Stimulated activated effector memory CD8-positive, alpha-beta T cell treated with anti-CD3 and anti-CD28 coated beads, Interleukin-12 subunit alpha, Interleukin-12 subunit beta, amount 100 ng/mL, for 72 hours (primary cell): ENCODE results near the gene OPN3.

Source experiments
- ATAC-seq: fragments of 150-1000 bp; cut with Tn5 transposase; 2 replicates; pipeline ENCODE4 v1.10.0; 2021
- DNase-seq, 2 donors: peaks; one replicate each; pipeline ENCODE4 v3.0.0; 2021 to 2022; ENCODE audit warnings: low spot score in 2 of 2
- H3K27ac Mint-ChIP-seq: one replicate; pipeline ENCODE4 v1.8.0; 2022; ENCODE audit warnings: mild to moderate bottlenecking, mixed read lengths
- H3K36me3 Mint-ChIP-seq: one replicate; pipeline ENCODE4 v1.8.0; 2022; ENCODE audit warnings: mild to moderate bottlenecking, mixed read lengths
- H3K4me1 Mint-ChIP-seq: one replicate; pipeline ENCODE4 v1.8.0; 2022; ENCODE audit warnings: mixed read lengths
- H3K4me3 Mint-ChIP-seq: one replicate; pipeline ENCODE4 v1.8.0; 2022; ENCODE audit warnings: mild to moderate bottlenecking, mixed read lengths
- H3K9me3 Mint-ChIP-seq: one replicate; pipeline ENCODE4 v1.8.0; 2022; ENCODE audit warnings: mixed read lengths

OPN3 gene

GRCh38 chr1:241615043-241615974 is 24.9 kb downstream of the OPN3 start:
- H3K27ac Mint-ChIP-seq = peak overlapping the region; percentile 4
- DNase-seq = no peak

GRCh38 chr1:241614572-241614971 is 25.6 kb downstream of the OPN3 start:
- no peaks in the 10 kb centered on the region for H3K9me3 Mint-ChIP-seq
- no peak for ATAC-seq
- peaks cover 22% of the 10 kb centered on the region for H3K4me1 Mint-ChIP-seq
- DNase-seq = no peak
- no peaks in the 10 kb centered on the region for H3K36me3 Mint-ChIP-seq
- no peak overlapping the region for H3K4me3 Mint-ChIP-seq
- peak overlapping the region; percentile 4 for H3K27ac Mint-ChIP-seq

More at GRCh38 chr1:241615043-241615974, 24.9 kb downstream of the OPN3 start:
- Mint-ChIP-seq H3K4me3 (no peak overlapping the region), H3K4me1 (peaks cover 22% of the 10 kb centered on the region), H3K36me3 (no peaks in the 10 kb centered on the region), H3K9me3 (no peaks in the 10 kb centered on the region)
- no peak for ATAC-seq

- ATAC-seq (peak; percentile 92), DNase-seq (no peak)
- H3K4me3 Mint-ChIP-seq = no peak overlapping the region
- peak overlapping the region; percentile 4 for H3K27ac Mint-ChIP-seq
- H3K36me3 Mint-ChIP-seq = no peaks in the 10 kb centered on the region
- peaks cover 22% of the 10 kb centered on the region for H3K4me1 Mint-ChIP-seq
- H3K9me3 Mint-ChIP-seq = no peaks in the 10 kb centered on the region
Observed at GRCh38 chr1:241614144-241614543, 26.0 kb downstream of the OPN3 start.

GRCh38 chr1:241612533-241613477 is 27.4 kb downstream of the OPN3 start:
- DNase-seq (no peak), ATAC-seq (no peak)
- peak overlapping the region; percentile 12 for H3K27ac Mint-ChIP-seq
- H3K36me3 Mint-ChIP-seq = no peaks in the 10 kb centered on the region
- no peaks in the 10 kb centered on the region for H3K9me3 Mint-ChIP-seq
- peak overlapping the region; percentile 4 for H3K4me3 Mint-ChIP-seq
- peaks cover 18% of the 10 kb centered on the region for H3K4me1 Mint-ChIP-seq

GRCh38 chr1:241611736-241612135 is 28.4 kb downstream of the OPN3 start:
- DNase-seq = no peak

GRCh38 chr1:241611063-241611462 is 29.1 kb downstream of the OPN3 start:
- Mint-ChIP-seq H3K27ac (no peak overlapping the region), H3K4me3 (no peak overlapping the region), H3K36me3 (no peaks in the 10 kb centered on the region), H3K4me1 (peaks cover 13% of the 10 kb centered on the region), H3K9me3 (no peaks in the 10 kb centered on the region)
- ATAC-seq (peak; percentile 63), DNase-seq (no peak)

More at GRCh38 chr1:241611736-241612135, 28.4 kb downstream of the OPN3 start:
- peaks cover 13% of the 10 kb centered on the region for H3K4me1 Mint-ChIP-seq
- H3K9me3 Mint-ChIP-seq = no peaks in the 10 kb centered on the region
- H3K36me3 Mint-ChIP-seq = no peaks in the 10 kb centered on the region
- no peak for ATAC-seq
- H3K27ac Mint-ChIP-seq = no peak overlapping the region
- no peak overlapping the region for H3K4me3 Mint-ChIP-seq

GRCh38 chr1:241610056-241610815 is 29.9 kb downstream of the OPN3 start:
- DNase-seq (no peak), ATAC-seq (no peak)
- H3K4me3 Mint-ChIP-seq = no peak overlapping the region
- H3K4me1 Mint-ChIP-seq = peaks cover 13% of the 10 kb centered on the region
- no peak overlapping the region for H3K27ac Mint-ChIP-seq
- H3K9me3 Mint-ChIP-seq = no peaks in the 10 kb centered on the region
- H3K36me3 Mint-ChIP-seq = no peaks in the 10 kb centered on the region

- Mint-ChIP-seq H3K4me3 (no peak overlapping the region), H3K27ac (no peak overlapping the region), H3K4me1 (peaks cover 7% of the 10 kb centered on the region), H3K9me3 (no peaks in the 10 kb centered on the region), H3K36me3 (no peaks in the 10 kb centered on the region)
- ATAC-seq = peak; percentile 91
- DNase-seq = no peak
Observed at GRCh38 chr1:241608379-241609033, 31.7 kb downstream of the OPN3 start.

- Mint-ChIP-seq H3K27ac (no peak overlapping the region), H3K36me3 (no peaks in the 10 kb centered on the region), H3K4me1 (peaks cover 1% of the 10 kb centered on the region), H3K9me3 (no peaks in the 10 kb centered on the region), H3K4me3 (no peak overlapping the region)
- no peak for DNase-seq
- ATAC-seq = no peak
Observed at GRCh38 chr1:241607497-241607896, 32.7 kb downstream of the OPN3 start.

- H3K27ac Mint-ChIP-seq = no peak overlapping the region
- H3K9me3 Mint-ChIP-seq = no peaks in the 10 kb centered on the region
- ATAC-seq (no peak), DNase-seq (no peak)
- H3K36me3 Mint-ChIP-seq = no peaks in the 10 kb centered on the region
- H3K4me1 Mint-ChIP-seq = no peaks in the 10 kb centered on the region
- H3K4me3 Mint-ChIP-seq = no peak overlapping the region
Observed at GRCh38 chr1:241606544-241606943, 33.6 kb downstream of the OPN3 start.

GRCh38 chr1:241605146-241605805 is 34.9 kb downstream of the OPN3 start:
- Mint-ChIP-seq H3K27ac (no peak overlapping the region), H3K4me3 (no peak overlapping the region), H3K36me3 (no peaks in the 10 kb centered on the region), H3K9me3 (no peaks in the 10 kb centered on the region), H3K4me1 (peaks cover 8% of the 10 kb centered on the region)
- no peak for ATAC-seq
- DNase-seq = no peak

- H3K27ac Mint-ChIP-seq = no peak overlapping the region
- DNase-seq (no peak), ATAC-seq (no peak)
- H3K36me3 Mint-ChIP-seq = no peaks in the 10 kb centered on the region
- peaks cover 8% of the 10 kb centered on the region for H3K4me1 Mint-ChIP-seq
- no peaks in the 10 kb centered on the region for H3K9me3 Mint-ChIP-seq
- no peak overlapping the region for H3K4me3 Mint-ChIP-seq
Observed at GRCh38 chr1:241603731-241604245, 36.4 kb downstream of the OPN3 start.

- DNase-seq = no peak
- Mint-ChIP-seq H3K9me3 (no peaks in the 10 kb centered on the region), H3K4me1 (peaks cover 8% of the 10 kb centered on the region), H3K27ac (no peak overlapping the region), H3K4me3 (no peak overlapping the region), H3K36me3 (no peaks in the 10 kb centered on the region)
- ATAC-seq = peak; percentile 56
Observed at GRCh38 chr1:241600496-241600901, 39.7 kb downstream of the OPN3 start.

GRCh38 chr1:241598249-241598648 is 41.9 kb downstream of the OPN3 start:
- peaks cover 4% of the 10 kb centered on the region for H3K36me3 Mint-ChIP-seq
- no peak overlapping the region for H3K4me3 Mint-ChIP-seq
- no peak overlapping the region for H3K27ac Mint-ChIP-seq
- ATAC-seq (no peak), DNase-seq (no peak)
- no peaks in the 10 kb centered on the region for H3K9me3 Mint-ChIP-seq
- peaks cover 8% of the 10 kb centered on the region for H3K4me1 Mint-ChIP-seq
